Nephron progenitor cell (in vitro differentiated cells): ENCODE data around the gene CHST8.
"Not testable (repeated sequence)": the region's sequence is repeated elsewhere in the genome, so short reads cannot be mapped to it uniquely, and the experiment has no call there.

ENCODE experiments used
- DNase-seq: peaks from one replicate; pipeline ENCODE4 v3.0.0; 2021
- H3K27ac Mint-ChIP-seq: 2 replicates; pipeline ENCODE4 v1.8.0; 2021; ENCODE audit warnings: mild to moderate bottlenecking, moderate library complexity, mixed read lengths
- H3K27me3 Mint-ChIP-seq: 2 replicates; pipeline ENCODE4 v1.8.0; 2021; ENCODE audit warnings: mild to moderate bottlenecking, low read depth, mixed read lengths; ENCODE audit not compliant: poor library complexity
- H3K36me3 Mint-ChIP-seq: 2 replicates; pipeline ENCODE4 v1.8.0; 2021; ENCODE audit warnings: low read depth, mixed read lengths
- H3K4me1 Mint-ChIP-seq: 2 replicates; pipeline ENCODE4 v1.8.0; 2021; ENCODE audit warnings: mixed read lengths
- H3K4me3 Mint-ChIP-seq: 2 replicates; pipeline ENCODE4 v1.8.0; 2021; ENCODE audit warnings: mild to moderate bottlenecking, moderate library complexity, mixed read lengths
- H3K9me3 Mint-ChIP-seq: 2 replicates; pipeline ENCODE4 v1.8.0; 2021; ENCODE audit warnings: mild to moderate bottlenecking, moderate library complexity, mixed read lengths
- TF ChIP-seq, protein P1 (sequence below): fragments of 200-600 bp; sonication (generic); IDR thresholded peaks from 2 replicates; pipeline ENCODE4 v1.5.0; 2021; ENCODE audit warnings: antibody characterized with exemption

CHST8 gene

GRCh38 chr19:33689868-33690267 is 68.1 kb downstream of the CHST8 start:
- Mint-ChIP-seq H3K27ac (no peak overlapping the region), H3K9me3 (no peaks in the 10 kb centered on the region), H3K4me3 (no peak overlapping the region), H3K27me3 (peaks cover 36% of the 10 kb centered on the region), H3K36me3 (no peaks in the 10 kb centered on the region), H3K4me1 (peaks cover 8% of the 10 kb centered on the region)
- TF ChIP-seq, protein P1, sequence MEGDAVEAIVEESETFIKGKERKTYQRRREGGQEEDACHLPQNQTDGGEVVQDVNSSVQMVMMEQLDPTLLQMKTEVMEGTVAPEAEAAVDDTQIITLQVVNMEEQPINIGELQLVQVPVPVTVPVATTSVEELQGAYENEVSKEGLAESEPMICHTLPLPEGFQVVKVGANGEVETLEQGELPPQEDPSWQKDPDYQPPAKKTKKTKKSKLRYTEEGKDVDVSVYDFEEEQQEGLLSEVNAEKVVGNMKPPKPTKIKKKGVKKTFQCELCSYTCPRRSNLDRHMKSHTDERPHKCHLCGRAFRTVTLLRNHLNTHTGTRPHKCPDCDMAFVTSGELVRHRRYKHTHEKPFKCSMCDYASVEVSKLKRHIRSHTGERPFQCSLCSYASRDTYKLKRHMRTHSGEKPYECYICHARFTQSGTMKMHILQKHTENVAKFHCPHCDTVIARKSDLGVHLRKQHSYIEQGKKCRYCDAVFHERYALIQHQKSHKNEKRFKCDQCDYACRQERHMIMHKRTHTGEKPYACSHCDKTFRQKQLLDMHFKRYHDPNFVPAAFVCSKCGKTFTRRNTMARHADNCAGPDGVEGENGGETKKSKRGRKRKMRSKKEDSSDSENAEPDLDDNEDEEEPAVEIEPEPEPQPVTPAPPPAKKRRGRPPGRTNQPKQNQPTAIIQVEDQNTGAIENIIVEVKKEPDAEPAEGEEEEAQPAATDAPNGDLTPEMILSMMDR = no peak
- DNase-seq = no peak

DNA sequence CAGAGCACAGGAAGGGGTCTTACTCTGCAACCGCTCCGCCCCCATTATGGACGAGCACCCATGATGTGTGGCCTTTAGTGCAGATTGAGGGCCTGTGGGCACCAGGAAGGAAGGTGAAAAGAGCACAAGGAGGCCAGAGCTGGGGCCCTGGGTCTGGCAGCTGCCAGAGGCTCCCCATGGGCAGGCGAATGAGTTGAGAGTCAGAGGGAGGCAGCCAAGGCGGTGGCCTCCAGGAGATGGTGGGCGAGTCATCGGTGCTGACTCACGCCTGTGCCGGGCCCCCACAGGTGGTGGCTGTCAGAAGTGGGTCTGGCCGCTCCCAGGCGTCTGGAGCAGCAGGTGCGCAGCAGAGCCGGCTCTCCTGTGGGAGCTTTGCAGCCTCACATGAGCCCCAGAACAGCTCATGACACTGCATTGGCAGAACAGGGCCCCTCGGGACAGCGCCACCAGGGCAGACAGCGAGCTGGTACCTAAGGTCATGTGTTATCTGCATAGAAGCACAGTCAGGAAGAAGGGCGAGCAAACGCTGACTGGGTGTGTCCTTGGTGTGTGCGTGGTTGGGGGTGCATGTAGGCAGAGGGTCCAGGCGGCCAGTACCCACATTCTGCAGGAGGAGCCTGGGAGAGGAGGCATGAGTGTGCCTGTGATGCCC is 68.8 kb downstream of the CHST8 start:
- H3K27me3 Mint-ChIP-seq = peaks cover 30% of the 10 kb centered on the region
- H3K4me3 Mint-ChIP-seq = no peak overlapping the region
- H3K9me3 Mint-ChIP-seq = no peaks in the 10 kb centered on the region
- peaks cover 6% of the 10 kb centered on the region for H3K4me1 Mint-ChIP-seq
- no peak overlapping the region for H3K27ac Mint-ChIP-seq
- no peaks in the 10 kb centered on the region for H3K36me3 Mint-ChIP-seq
- TF ChIP-seq, protein P1 = no peak
- DNase-seq = no peak

- DNase-seq = no peak
- Mint-ChIP-seq H3K4me3 (no peak overlapping the region), H3K27ac (no peak overlapping the region), H3K9me3 (no peaks in the 10 kb centered on the region), H3K4me1 (peaks cover 5% of the 10 kb centered on the region), H3K36me3 (no peaks in the 10 kb centered on the region), H3K27me3 (peaks cover 25% of the 10 kb centered on the region)
- TF ChIP-seq, protein P1 = no peak
These were observed 69.3 kb downstream of the CHST8 start for GRCh38 chr19:33691030-33691427.

GRCh38 chr19:33691736-33692135 is 70.0 kb downstream of the CHST8 start:
- H3K27ac Mint-ChIP-seq = no peak overlapping the region
- H3K27me3 Mint-ChIP-seq = peaks cover 18% of the 10 kb centered on the region
- no peaks in the 10 kb centered on the region for H3K36me3 Mint-ChIP-seq
- TF ChIP-seq, protein P1 = no peak
- DNase-seq = no peak
- no peaks in the 10 kb centered on the region for H3K9me3 Mint-ChIP-seq
- no peak overlapping the region for H3K4me3 Mint-ChIP-seq
- H3K4me1 Mint-ChIP-seq = peaks cover 5% of the 10 kb centered on the region

- no peak overlapping the region for H3K27ac Mint-ChIP-seq
- H3K36me3 Mint-ChIP-seq = no peaks in the 10 kb centered on the region
- no peak for DNase-seq
- H3K9me3 Mint-ChIP-seq = no peaks in the 10 kb centered on the region
- no peak overlapping the region for H3K4me3 Mint-ChIP-seq
- TF ChIP-seq, protein P1 = no peak
- peaks cover 22% of the 10 kb centered on the region for H3K27me3 Mint-ChIP-seq
- peaks cover 5% of the 10 kb centered on the region for H3K4me1 Mint-ChIP-seq
These were observed 71.9 kb downstream of the CHST8 start for GRCh38 chr19:33693678-33694077.

DNA sequence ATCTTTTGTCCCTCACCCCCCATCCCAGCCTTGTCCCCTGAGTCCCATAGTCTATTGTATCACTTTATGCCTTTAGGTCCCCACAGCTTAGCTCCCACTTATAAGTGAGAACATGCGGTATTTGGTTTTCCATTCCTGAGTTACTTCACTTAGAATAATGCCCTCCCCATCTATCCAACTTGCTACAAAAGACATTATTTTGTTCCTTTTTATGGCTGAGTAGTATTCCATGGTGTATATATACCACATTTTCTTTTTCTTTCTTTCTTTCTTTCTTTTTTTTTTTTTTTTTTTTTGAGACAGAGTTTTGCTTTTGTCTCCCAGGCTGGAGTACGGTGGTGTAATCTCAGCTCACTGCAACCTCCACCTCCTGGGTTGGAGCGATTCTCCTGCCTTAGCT is 73.8 kb downstream of the CHST8 start:
- peaks cover 29% of the 10 kb centered on the region for H3K27me3 Mint-ChIP-seq
- not testable (repeated sequence) for H3K4me1 Mint-ChIP-seq, H3K27ac Mint-ChIP-seq, H3K36me3 Mint-ChIP-seq, H3K4me3 Mint-ChIP-seq, H3K9me3 Mint-ChIP-seq, DNase-seq
